OCI-LY7 (cell line): ENCODE results near the gene FAM117A. TPM values are rescaled to one million over a fixed set of nuclear protein-coding genes. Genes with fewer than 3 reads are reported as not detected.

Source experiments
- BruUV-seq: library from RNA; stranded (reverse); fragments of 400-500 nt; replicated peaks from 2 replicates; lab custom pipeline; 2021; lab: Mats Ljungman, UMichigan
- CTCF ChIA-PET: fragments of 300-600 bp; sonication (Branson Sonifier 250); formaldehyde crosslinking; loops from one replicate; lab custom pipeline; 2022; ENCODE audit warnings: antibody characterized with exemption; ENCODE audit not compliant: unreplicated experiment; lab: Charles Lee
- POLR2A ChIA-PET: fragments of 300-600 bp; sonication (Branson Sonifier 250); formaldehyde crosslinking; loops from one replicate; lab custom pipeline; 2022; ENCODE audit warnings: antibody characterized with exemption; lab: Charles Lee
- DNase-seq: peaks from one replicate; pipeline ENCODE4 v3.0.0-alpha.2; 2015; ENCODE audit warnings: low spot score
- H2AFZ ChIP-seq: fragments of 200-600 bp; sonication (generic), shearing (Covaris generic); 2 replicates; pipeline ENCODE4 v1.6.1; 2014; ENCODE audit warnings: mild to moderate bottlenecking, antibody characterized with exemption, low read length, moderate library complexity
- H3K27ac ChIP-seq: fragments of 200-600 bp; sonication (generic); 2 replicates; pipeline ENCODE4 v1.5.1; 2014; ENCODE audit warnings: mixed run types, low read depth, mild to moderate bottlenecking, moderate library complexity, low read length, inconsistent platforms; ENCODE audit not compliant: poor library complexity, severe bottlenecking
- H3K36me3 ChIP-seq: fragments of 200-600 bp; sonication (generic); 2 replicates; pipeline ENCODE4 v1.6.1; 2014; ENCODE audit warnings: mild to moderate bottlenecking, antibody characterized with exemption, low read length, moderate library complexity, mixed read lengths; ENCODE audit not compliant: insufficient read depth
- H3K4me1 ChIP-seq: fragments of 200-600 bp; sonication (generic); 2 replicates; pipeline ENCODE4 v1.5.1; 2014; ENCODE audit warnings: mild to moderate bottlenecking, low read length; ENCODE audit not compliant: insufficient read depth, poor library complexity, severe bottlenecking
- H3K4me2 ChIP-seq: fragments of 200-600 bp; sonication (generic); 2 replicates; pipeline ENCODE4 v1.6.1; 2014; ENCODE audit warnings: mild to moderate bottlenecking, low read length
- H3K4me3 ChIP-seq: fragments of 200-600 bp; sonication (generic); 2 replicates; pipeline ENCODE4 v1.5.1; 2014; ENCODE audit warnings: mild to moderate bottlenecking, low read depth, low read length; ENCODE audit not compliant: poor library complexity, severe bottlenecking
- H3K79me2 ChIP-seq: fragments of 200-600 bp; sonication (generic); 2 replicates; pipeline ENCODE4 v1.6.1; 2016; ENCODE audit warnings: low read depth, mild to moderate bottlenecking, low read length, moderate library complexity, mixed read lengths; ENCODE audit not compliant: insufficient read depth
- H3K9me2 ChIP-seq: fragments of 200-600 bp; sonication (generic); 2 replicates; pipeline ENCODE4 v1.6.1; 2016; ENCODE audit warnings: mild to moderate bottlenecking, low read length, mixed read lengths; ENCODE audit not compliant: insufficient read depth
- H3K9me3 ChIP-seq: fragments of 200-600 bp; sonication (generic); 2 replicates; pipeline ENCODE4 v1.6.1; 2014; ENCODE audit warnings: mild to moderate bottlenecking, mixed run types, low read length, mixed read lengths
- H4K20me1 ChIP-seq: fragments of 200-600 bp; sonication (generic); 2 replicates; pipeline ENCODE4 v1.6.1; 2014; ENCODE audit warnings: mild to moderate bottlenecking, antibody characterized with exemption, low read length, moderate library complexity, mixed read lengths; ENCODE audit not compliant: insufficient read depth
- CTCF ChIP-seq: fragments of 200-600 bp; sonication (generic); conservative IDR thresholded peaks from 2 replicates; pipeline ENCODE4 v1.5.1; 2014; ENCODE audit warnings: mild to moderate bottlenecking, antibody characterized with exemption, low read length, moderate library complexity, mixed read lengths
- EZH2phosphoT487 ChIP-seq: fragments of 200-600 bp; sonication (generic); IDR thresholded peaks from 2 replicates; pipeline ENCODE4 v1.6.1; 2018; ENCODE audit warnings: low read depth, borderline replicate concordance, mild to moderate bottlenecking, mixed run types, antibody characterized with exemption, low read length, moderate library complexity, mixed read lengths
- intact Hi-C: fragments of 100-400 bp; cut with micrococcal nuclease; formaldehyde crosslinking; loops from one replicate; pipeline ENCODE4 v1.10.0; 2022; ENCODE audit not compliant: unreplicated experiment
- total RNA-seq, 2 experiments: library from RNA; depleted of rRNA in 1 of 2; stranded (reverse); fragments of >200 nt in 1 of 2; shearing (Covaris generic) in 1 of 2; gene quantifications; 2 replicates each; pipeline ENCODE4 v1.2.3, GENCODE V29; 2014 to 2022

The FAM117A gene
- total RNA-seq, 2 experiments from 2014 or later = 40.4 to 44.3 TPM

- POLR2A ChIA-PET = interaction anchor here (0.6 kb wide), 1 partner anchor 262 kb away, joined by 4 read pairs; no protein-coding TSS in a partner anchor
- no peak overlapping the region for H2AFZ ChIP-seq
- H4K20me1 ChIP-seq = no peaks in the 10 kb centered on the region
- H3K9me3 ChIP-seq = no peaks in the 10 kb centered on the region
- intact Hi-C loops = no loop called here
- no peak overlapping the region for H3K27ac ChIP-seq
- H3K36me3 ChIP-seq = no peaks in the 10 kb centered on the region
- H3K9me2 ChIP-seq = no peaks in the 10 kb centered on the region
- CTCF ChIA-PET = no interaction called here
- H3K79me2 ChIP-seq = no peaks in the 10 kb centered on the region
- no peak overlapping the region for H3K4me3 ChIP-seq
- peaks cover 18% of the 10 kb centered on the region for H3K4me1 ChIP-seq
- no TSS peak for BruUV-seq
- H3K4me2 ChIP-seq = no peak overlapping the region
- no peak for DNase-seq
- TF ChIP-seq CTCF = no peak
- TF ChIP-seq EZH2phosphoT487 = no peak
These were observed 71.2 kb downstream of the FAM117A start for GRCh38 chr17:49692751-49693150.

GRCh38 chr17:49691677-49692191 lies 72.2 kb downstream of the FAM117A start:
- H3K4me3 ChIP-seq = no peak overlapping the region
- POLR2A ChIA-PET = interaction anchor here (0.6 kb wide), 1 partner anchor 261 kb away, joined by 4 read pairs; no protein-coding TSS in a partner anchor
- intact Hi-C loops = no loop called here
- TF ChIP-seq CTCF (no peak), EZH2phosphoT487 (no peak)
- no peak overlapping the region for H3K4me2 ChIP-seq
- no peak for DNase-seq
- H4K20me1 ChIP-seq = no peaks in the 10 kb centered on the region
- H3K79me2 ChIP-seq = no peaks in the 10 kb centered on the region
- H3K27ac ChIP-seq = no peak overlapping the region
- no peaks in the 10 kb centered on the region for H3K9me2 ChIP-seq
- H3K36me3 ChIP-seq = no peaks in the 10 kb centered on the region
- BruUV-seq = no TSS peak
- H2AFZ ChIP-seq = no peak overlapping the region
- H3K4me1 ChIP-seq = peaks cover 25% of the 10 kb centered on the region
- H3K9me3 ChIP-seq = no peaks in the 10 kb centered on the region
- CTCF ChIA-PET = no interaction called here

GRCh38 chr17:49691086-49691676 lies 72.8 kb downstream of the FAM117A start:
- Histone ChIP-seq H3K4me1 (peaks cover 21% of the 10 kb centered on the region), H3K36me3 (no peaks in the 10 kb centered on the region), H3K4me3 (no peak overlapping the region), H3K4me2 (no peak overlapping the region), H4K20me1 (no peaks in the 10 kb centered on the region), H3K9me2 (no peaks in the 10 kb centered on the region), H3K79me2 (no peaks in the 10 kb centered on the region), H3K27ac (no peak overlapping the region), H3K9me3 (no peaks in the 10 kb centered on the region), H2AFZ (no peak overlapping the region)
- POLR2A ChIA-PET = no interaction called here
- TF ChIP-seq CTCF (no peak), EZH2phosphoT487 (no peak)
- no TSS peak for BruUV-seq
- CTCF ChIA-PET = no interaction called here
- DNase-seq = no peak
- intact Hi-C loops = no loop called here
